ENCODE data around the gene PPARG. TPM values are rescaled to one million over a fixed set of nuclear protein-coding genes. Genes with fewer than 3 reads are reported as not detected.

PPARG gene
- total RNA-seq, 4 donors from 2014 or later, result 26.4 to 46.4 (median 37.4) TPM

DNA sequence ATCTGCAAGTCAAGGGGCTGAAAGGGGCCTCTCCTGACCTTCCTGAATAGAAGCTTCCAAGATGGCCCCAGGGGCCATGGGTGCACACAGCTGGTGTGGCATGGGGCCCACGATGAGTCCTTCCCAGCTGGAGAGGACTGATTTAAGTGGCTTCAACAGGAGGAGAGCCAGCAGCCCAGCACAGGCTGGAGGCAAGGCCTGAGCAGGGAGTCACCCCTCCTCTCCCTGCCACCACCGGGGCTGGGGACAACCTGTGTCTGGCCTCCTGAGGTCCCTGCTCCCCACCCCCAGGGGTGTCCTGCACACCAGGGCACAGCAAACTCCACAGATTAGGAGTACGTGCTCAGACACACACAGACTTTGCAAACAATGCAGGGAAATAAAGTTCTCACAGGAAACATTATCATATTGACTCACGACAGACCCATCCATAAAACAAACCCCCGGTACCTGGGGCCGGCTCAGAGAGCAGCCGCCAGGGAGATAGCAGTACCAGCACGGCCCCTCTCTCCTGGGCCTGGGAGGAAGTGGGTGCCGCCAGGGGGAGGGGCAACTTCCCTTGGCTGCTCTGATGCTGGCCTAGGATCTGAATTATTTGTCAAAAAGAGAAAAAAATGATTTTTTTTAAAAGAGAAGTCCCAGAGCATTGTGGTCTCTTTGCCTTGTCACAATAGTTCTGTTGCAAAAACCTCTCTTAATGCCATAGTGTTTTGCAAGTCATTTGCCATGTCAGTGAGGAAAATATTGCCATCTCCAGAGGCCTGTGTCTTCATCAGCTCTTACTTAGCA lies 173.5 kb downstream of the PPARG start:
- Histone ChIP-seq H3K27me3 (no peaks in the 10 kb centered on the region), H3K4me1 (peaks cover 0 to 23% (median 0%) of the 10 kb centered on the region in 4 donors), H3K27ac (no peak overlapping the region), H3K9me3 (no peaks in the 10 kb centered on the region), H3K36me3 (no peaks in the 10 kb centered on the region), H3K4me3 (no peak overlapping the region)
- no peak for TF ChIP-seq POLR2A (IDR thresholded peaks at IDR 0.05)
- TF ChIP-seq, protein P1, sequence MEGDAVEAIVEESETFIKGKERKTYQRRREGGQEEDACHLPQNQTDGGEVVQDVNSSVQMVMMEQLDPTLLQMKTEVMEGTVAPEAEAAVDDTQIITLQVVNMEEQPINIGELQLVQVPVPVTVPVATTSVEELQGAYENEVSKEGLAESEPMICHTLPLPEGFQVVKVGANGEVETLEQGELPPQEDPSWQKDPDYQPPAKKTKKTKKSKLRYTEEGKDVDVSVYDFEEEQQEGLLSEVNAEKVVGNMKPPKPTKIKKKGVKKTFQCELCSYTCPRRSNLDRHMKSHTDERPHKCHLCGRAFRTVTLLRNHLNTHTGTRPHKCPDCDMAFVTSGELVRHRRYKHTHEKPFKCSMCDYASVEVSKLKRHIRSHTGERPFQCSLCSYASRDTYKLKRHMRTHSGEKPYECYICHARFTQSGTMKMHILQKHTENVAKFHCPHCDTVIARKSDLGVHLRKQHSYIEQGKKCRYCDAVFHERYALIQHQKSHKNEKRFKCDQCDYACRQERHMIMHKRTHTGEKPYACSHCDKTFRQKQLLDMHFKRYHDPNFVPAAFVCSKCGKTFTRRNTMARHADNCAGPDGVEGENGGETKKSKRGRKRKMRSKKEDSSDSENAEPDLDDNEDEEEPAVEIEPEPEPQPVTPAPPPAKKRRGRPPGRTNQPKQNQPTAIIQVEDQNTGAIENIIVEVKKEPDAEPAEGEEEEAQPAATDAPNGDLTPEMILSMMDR (IDR thresholded peaks at IDR 0.05), result no peak
- no peak for DNase-seq

DNA sequence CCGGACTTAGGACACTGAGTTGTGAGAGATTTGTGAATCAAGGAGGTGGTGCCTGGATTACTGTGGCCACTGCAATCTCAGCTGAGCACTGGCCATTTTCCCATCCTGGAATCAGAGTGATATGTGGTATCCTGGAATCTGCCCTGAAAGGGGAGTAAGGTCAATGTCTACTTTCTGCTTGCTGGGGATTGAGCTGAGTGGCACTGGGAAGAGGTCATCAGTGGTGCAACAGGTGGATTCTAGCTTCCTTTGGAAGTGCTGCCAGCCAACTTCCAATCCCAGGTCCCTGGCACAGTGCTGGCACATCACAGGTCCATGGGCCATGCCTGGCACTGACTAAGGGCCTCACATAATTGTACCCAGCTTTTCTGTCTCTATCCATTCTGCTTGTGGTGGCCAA lies 174.8 kb downstream of the PPARG start:
- H3K9me3 ChIP-seq, result no peaks in the 10 kb centered on the region
- H3K27ac ChIP-seq, result no peak overlapping the region

DNA sequence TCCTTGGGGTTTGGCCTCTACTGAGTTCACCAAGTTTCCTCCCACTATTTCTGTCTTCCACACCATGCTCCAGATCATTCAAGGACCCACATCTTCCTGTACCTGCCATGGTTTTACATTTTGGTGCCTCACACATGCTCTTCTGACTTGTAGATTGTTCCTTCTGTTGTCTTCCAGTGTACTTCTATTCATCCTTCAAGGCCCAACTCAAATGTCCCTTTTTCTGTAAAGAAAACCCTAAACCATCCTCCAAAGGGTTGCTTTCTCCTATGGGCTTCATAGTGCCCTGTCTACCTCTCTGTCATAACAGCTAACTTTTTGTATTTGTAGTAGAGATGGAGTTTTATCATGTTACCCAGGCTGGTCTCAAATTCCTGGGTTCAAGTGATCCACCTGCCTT lies 175.3 kb downstream of the PPARG start:
- no peak for TF ChIP-seq POLR2A (IDR thresholded peaks at IDR 0.05)
- TF ChIP-seq, protein P1 (IDR thresholded peaks at IDR 0.05), result no peak
- Histone ChIP-seq H3K27ac (no peak overlapping the region), H3K9me3 (no peaks in the 10 kb centered on the region), H3K36me3 (no peaks in the 10 kb centered on the region), H3K4me3 (no peak overlapping the region), H3K27me3 (no peaks in the 10 kb centered on the region), H3K4me1 (peaks cover 0 to 23% (median 0%) of the 10 kb centered on the region in 4 donors)
- no peak for DNase-seq

More for the DNA sequence above, 174.8 kb downstream of the PPARG start:
- peaks cover 0 to 23% (median 0%) of the 10 kb centered on the region in 4 donors for H3K4me1 ChIP-seq
- no peak for DNase-seq
- H3K27me3 ChIP-seq, result no peaks in the 10 kb centered on the region
- H3K4me3 ChIP-seq, result no peak overlapping the region
- TF ChIP-seq POLR2A (IDR thresholded peaks at IDR 0.05), result no peak
- TF ChIP-seq, protein P1 (IDR thresholded peaks at IDR 0.05), result no peak
- no peaks in the 10 kb centered on the region for H3K36me3 ChIP-seq

DNA sequence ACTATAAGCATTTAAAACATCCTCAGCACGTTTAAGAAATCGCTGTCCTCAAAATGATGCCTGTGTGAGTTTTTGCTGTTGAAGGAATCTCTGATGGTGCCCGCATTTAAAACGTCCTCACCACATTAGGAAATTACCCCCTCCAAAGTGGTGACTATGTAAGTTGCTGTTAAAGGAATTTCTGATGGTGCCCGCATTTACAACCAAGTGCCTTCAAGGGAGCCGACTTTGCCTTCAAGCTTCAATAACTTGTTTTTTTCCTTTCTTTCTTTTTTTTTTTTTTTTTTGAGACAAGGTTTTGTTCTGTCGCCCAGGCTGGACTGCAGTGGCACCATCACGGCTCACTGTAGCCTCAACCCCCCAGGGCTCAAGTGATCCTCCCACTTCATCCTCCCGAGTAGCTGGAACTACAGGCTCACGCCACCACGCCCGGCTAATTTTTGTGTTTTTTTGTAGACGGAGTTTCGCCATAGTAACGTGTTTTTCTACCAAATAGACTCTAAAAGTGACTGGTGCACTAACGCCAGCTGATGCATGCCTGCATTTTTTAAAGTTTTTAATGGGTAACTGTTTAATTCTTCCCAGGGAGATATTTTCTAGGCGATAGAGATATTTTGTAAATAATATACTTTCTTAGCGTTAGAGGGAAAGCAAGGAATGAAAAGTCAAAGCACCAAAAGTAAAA lies 176.4 kb downstream of the PPARG start:
- Histone ChIP-seq H3K4me3 (no peak overlapping the region), H3K9me3 (no peaks in the 10 kb centered on the region), H3K27me3 (no peaks in the 10 kb centered on the region), H3K4me1 (peaks cover 0 to 20% (median 0%) of the 10 kb centered on the region in 4 donors), H3K36me3 (no peaks in the 10 kb centered on the region), H3K27ac (no peak overlapping the region)
- TF ChIP-seq POLR2A (IDR thresholded peaks at IDR 0.05), result no peak
- TF ChIP-seq, protein P1 (IDR thresholded peaks at IDR 0.05), result no peak
- DNase-seq, result no peak

DNA sequence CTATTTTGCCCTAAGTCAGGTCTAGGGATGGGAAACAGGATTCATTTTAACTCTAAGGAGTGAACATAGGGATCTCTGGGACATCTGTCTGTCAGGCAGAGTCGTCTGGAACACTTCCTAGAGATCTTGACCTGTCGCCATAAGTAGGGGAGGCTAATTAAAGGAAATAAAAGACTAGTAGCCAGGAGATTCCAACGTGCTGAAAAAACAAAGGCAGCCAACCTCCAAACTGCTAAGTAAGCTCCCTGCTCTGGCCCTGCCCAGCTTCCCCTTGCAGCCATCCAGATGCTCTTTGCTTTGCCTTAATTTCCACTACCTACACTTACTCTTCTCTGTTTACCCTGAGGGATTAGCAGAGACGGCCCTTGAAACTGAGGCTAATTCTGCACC lies 177.0 kb downstream of the PPARG start:
- Histone ChIP-seq H3K9me3 (no peaks in the 10 kb centered on the region), H3K4me3 (no peak overlapping the region), H3K36me3 (no peaks in the 10 kb centered on the region), H3K4me1 (peaks cover 0 to 15% (median 0%) of the 10 kb centered on the region in 4 donors), H3K27me3 (no peaks in the 10 kb centered on the region), H3K27ac (no peak overlapping the region)
- no peak for DNase-seq
- TF ChIP-seq POLR2A (IDR thresholded peaks at IDR 0.05), result no peak
- TF ChIP-seq, protein P1 (IDR thresholded peaks at IDR 0.05), result no peak

All from Peyer's patch (tissue), 4 donors.